ENCODE measurements around the gene STUM.

DNA sequence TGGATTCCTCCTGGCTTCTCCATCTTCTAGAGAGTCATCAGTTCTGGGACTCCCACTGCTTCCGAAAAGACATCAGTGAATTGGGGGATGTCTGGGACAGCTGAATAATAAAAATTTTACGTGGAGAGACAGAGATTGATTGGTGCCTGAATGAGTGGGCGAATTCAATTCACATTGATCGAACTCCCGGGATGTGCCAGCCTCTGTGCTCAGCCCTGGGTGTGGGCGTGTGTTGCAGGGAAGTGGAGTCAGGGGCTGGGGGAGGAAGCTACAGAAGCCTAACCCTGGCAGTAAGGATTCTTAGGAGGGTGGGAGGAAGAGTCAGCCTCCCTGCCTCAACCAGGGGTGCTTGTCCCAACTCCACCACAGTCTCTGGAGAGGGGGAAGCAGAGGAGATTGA lies 18.0 kb upstream of the STUM start:
- TF ChIP-seq POLR2A (IDR thresholded peaks at IDR 0.05; ENCODE audit: low read length) (no peak), GATA1 (IDR thresholded peaks at IDR 0.05; ENCODE audit: low read depth, low read length) (no peak)

All from erythroblast (primary cell).